Activated T-cell treated with anti-CD3 and anti-CD28 coated beads for 1 hour (primary cell): ENCODE measurements around the gene C11orf54.
"Not testable (repeated sequence)": the region's sequence is repeated elsewhere in the genome, so short reads cannot be mapped to it uniquely, and the experiment has no call there.

Experiments used
- DNase-seq: peaks from one replicate; pipeline ENCODE4 v3.0.0-alpha.2; 2020; ENCODE audit warnings: low read depth

C11orf54 gene

GRCh38 chr11:93734427-93735222 lies 6.8 kb upstream of the C11orf54 start:
- DNase-seq = no peak

DNA sequence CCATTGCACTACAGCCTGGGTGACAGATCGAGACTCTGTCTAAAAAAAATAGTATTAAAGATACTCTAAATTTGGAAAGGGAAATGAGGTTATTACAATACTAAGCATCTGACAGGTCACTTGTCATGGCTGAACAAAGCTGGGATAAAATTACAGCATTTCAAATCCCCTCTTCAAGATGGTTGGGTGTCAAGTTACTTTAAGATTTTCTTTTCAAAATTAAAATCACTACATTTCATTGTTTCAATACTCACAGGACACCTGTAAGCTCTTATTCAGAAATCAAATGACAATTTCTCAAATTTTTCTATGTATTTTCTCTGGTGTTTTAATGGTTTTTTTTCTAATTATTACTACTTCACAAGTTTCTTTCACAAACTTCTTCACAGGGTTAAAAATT lies 5.8 kb upstream of the C11orf54 start:
- DNase-seq = no peak

DNA sequence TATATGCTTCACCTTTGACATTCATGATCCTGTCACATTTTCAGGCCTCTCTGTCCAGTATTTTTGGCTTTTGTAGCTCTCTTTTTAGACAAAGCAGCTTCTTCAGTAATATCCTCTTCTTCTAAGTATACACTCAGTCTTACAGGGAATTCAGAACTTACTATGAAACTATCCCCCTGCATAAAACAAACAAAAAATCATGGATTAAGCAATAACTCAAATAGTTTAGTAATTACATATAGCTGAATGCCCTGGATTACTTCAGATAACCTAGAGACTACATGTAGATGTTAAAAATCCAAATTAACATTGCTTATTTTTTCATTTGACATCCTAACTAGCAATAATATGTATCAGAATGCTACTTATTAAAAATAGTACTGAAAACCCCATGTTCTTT lies 5.3 kb upstream of the C11orf54 start:
- no peak for DNase-seq

DNA sequence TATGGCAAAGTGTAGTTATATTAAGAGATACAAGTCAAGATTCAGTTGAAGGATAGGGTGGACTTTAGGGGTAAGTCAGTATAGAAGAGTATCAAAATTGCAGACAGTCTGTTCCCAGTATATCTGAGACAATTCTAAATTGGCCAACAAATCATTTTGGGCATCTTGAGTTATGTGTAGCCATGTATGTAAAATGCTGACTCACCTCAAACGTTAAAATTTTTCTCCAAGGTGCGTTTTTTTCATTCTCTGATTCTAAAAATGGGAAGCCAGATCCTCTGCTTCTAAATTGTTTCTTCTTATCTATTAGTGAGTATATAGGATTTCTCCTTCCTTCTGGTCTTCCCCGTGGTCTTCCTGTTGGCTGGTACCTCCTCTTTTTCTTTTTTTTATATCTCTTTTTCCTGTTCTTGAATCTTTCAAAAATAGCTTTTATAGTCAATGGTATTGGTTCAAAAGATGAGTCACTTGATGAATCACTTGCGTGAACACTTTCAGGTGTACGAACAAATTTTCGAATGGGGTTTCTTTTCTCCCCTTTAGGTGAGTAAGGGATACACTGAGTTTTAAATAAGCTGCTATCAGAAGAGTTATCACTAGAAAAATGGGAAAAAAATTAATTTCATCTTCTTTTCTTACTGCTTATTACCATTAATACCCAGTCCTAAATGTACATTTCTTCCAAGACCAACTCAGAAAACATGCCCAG lies 3.4 kb upstream of the C11orf54 start:
- no peak for DNase-seq

- DNase-seq = no peak
Measured at GRCh38 chr11:93738647-93739081, 2.8 kb upstream of the C11orf54 start.

DNA sequence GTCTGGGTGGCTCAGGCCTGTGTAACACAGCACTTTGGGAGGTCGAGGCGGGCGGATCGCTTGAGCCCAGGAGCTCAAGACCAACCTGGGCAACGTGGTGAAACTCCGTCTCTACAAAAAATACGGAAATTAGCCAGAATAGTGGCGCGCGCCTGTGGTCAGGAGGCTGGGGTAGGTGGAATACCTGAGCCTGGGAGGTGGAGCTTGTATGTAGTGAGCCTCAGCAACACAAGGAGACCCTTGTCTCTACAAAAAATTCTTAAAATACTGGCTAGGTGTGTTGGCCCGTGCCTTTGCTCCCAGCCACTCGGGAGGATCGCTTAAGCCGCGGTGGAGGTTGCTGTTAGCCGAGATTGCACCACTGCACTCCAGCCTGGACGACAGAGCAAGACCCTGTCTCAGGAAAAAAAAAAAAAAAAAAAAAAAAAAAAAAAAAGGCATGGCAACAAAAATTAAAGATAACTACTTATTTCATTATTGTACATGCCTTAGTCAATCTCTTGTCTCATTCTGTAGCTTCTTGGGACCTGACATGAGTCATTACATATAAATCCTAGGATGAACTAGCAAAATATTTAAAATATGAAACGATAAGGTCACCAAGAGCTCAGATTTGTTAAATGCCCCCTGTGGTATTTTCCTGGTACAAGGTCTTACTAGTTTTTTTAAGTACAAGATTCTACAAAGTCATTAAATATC lies 1.3 kb upstream of the C11orf54 start:
- DNase-seq = no peak

DNA sequence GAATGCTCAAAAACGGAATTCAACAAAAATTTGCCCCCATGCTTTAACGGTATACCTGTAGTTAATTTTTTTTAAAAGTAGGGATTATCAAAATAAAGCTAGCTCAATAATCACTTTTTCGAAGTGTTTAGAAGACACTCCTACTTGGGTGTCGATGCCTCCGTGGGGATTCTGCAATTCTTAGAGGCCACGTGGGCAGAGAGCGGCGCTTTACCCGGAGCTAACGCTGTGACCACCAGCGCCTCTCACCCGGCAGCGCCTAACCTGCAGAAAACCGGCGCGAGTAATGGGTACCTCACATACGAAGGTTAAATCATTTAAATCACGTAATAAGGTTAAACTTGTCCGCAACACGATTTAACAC lies 760 bp upstream of the C11orf54 start:
- peak; percentile 42 for DNase-seq

- no peak for DNase-seq
Measured at GRCh38 chr11:93741882-93742226, 382 bp downstream of the C11orf54 start.

GRCh38 chr11:93743291-93743690 lies 1.8 kb downstream of the C11orf54 start:
- no peak for DNase-seq

DNA sequence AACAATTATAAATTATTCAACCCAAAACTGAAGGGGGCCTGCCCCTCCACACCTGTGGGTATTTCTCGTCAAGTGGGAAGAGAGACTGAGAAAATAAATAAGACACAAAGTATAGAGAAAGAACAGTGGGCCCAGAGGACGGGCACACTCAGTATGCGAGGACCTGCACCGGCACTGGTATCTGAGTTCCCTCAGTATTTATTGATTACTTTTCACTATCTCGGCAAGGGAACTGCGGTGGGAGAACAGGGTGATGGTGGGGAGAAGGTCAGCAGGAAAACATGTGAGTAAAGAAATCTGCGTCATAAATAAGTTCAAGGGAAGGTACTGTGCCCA lies 3.2 kb downstream of the C11orf54 start:
- DNase-seq = no peak

GRCh38 chr11:93745005-93745755 lies 3.7 kb downstream of the C11orf54 start:
- not testable (repeated sequence) for DNase-seq

- DNase-seq = no peak
Measured at GRCh38 chr11:93746101-93746500, 4.6 kb downstream of the C11orf54 start.

- DNase-seq = no peak
Measured at GRCh38 chr11:93747122-93747521, 5.7 kb downstream of the C11orf54 start.

DNA sequence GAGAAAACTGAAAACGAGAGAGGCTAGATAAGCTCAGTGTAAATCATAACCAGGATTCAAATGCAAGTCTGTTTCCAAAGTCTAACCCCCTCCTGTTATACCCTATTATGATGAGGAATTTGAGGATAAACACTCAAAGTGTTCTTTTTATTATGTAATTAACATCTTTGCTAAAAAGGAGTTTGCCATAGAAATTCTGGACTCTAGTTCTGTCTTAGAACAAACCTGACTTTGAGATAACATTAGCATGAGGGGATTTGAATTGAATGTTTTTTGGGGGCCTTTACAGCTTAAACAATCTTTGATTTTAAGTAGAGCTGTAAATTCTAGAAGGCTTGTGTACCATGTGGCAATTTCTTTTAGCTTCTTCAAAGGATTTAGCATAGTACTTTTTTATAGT lies 9.5 kb downstream of the C11orf54 start:
- no peak for DNase-seq

- no peak for DNase-seq
Measured at GRCh38 chr11:93753241-93753640, 11.8 kb downstream of the C11orf54 start.

GRCh38 chr11:93756748-93757147 lies 15.3 kb downstream of the C11orf54 start:
- no peak for DNase-seq

DNA sequence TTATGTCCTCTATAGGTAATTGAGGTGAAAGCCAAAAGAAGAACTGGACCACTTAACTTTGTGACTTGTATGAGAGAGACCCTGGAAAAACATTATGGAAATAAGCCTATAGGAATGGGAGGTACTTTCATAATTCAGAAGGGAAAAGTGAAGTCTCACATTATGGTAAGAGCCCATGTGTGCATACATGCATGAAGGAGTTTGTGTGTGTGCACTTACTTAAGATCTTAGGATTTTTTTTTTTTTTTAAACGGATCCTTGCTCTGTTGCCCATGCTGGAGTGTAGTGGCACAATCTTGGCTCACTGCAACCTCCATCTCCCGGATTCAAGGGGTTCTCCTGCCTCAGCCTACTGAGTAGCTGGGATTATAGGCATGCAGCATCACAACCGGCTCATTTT lies 15.8 kb downstream of the C11orf54 start:
- no peak for DNase-seq

GRCh38 chr11:93757924-93758865 lies 16.7 kb downstream of the C11orf54 start:
- DNase-seq = no peak

- not testable (repeated sequence) for DNase-seq
Measured at GRCh38 chr11:93759123-93759522, 17.7 kb downstream of the C11orf54 start.

- no peak for DNase-seq
Measured at GRCh38 chr11:93761910-93762309, 20.4 kb downstream of the C11orf54 start.

GRCh38 chr11:93765551-93765950 lies 24.1 kb downstream of the C11orf54 start:
- DNase-seq = no peak
